Dedifferentiated amniotic fluid mesenchymal stem cell (primary cell): ENCODE measurements around the gene GUCA2B.

Experiments
- DNase-seq: peaks from one replicate; pipeline ENCODE4 v3.0.0-alpha.2; 2016; ENCODE audit errors: extremely low spot score

The GUCA2B gene

GRCh38 chr1:42152907-42153600, at the start of gene GUCA2B:
GUCA2B (plus strand) TSS chr1:42153410; CDS start chr1:42153451, 41 bp downstream.
- DNase-seq: no peak

GRCh38 chr1:42105025-42105424, 48.2 kb upstream of the GUCA2B start:
- DNase-seq: no peak

- no peak for DNase-seq
Observed at GRCh38 chr1:42108309-42108708, 44.9 kb upstream of the GUCA2B start.

GRCh38 chr1:42109600-42109999, 43.6 kb upstream of the GUCA2B start:
- no peak for DNase-seq

GRCh38 chr1:42114229-42114628, 39.0 kb upstream of the GUCA2B start:
- DNase-seq: no peak

- DNase-seq: no peak
Observed at GRCh38 chr1:42117214-42117613, 36.0 kb upstream of the GUCA2B start.

- DNase-seq: no peak
Observed at GRCh38 chr1:42118125-42118524, 35.1 kb upstream of the GUCA2B start.

- no peak for DNase-seq
Observed at GRCh38 chr1:42122408-42122807, 30.8 kb upstream of the GUCA2B start.

GRCh38 chr1:42125552-42125951, 27.7 kb upstream of the GUCA2B start:
- no peak for DNase-seq

- DNase-seq: no peak
Observed at GRCh38 chr1:42127767-42128166, 25.4 kb upstream of the GUCA2B start.

GRCh38 chr1:42128499-42128898, 24.7 kb upstream of the GUCA2B start:
- DNase-seq: no peak

- DNase-seq: no peak
Observed at GRCh38 chr1:42128964-42129363, 24.2 kb upstream of the GUCA2B start.

- DNase-seq: no peak
Observed at GRCh38 chr1:42130061-42130660, 23.0 kb upstream of the GUCA2B start.

GRCh38 chr1:42133390-42133789, 19.8 kb upstream of the GUCA2B start:
- no peak for DNase-seq

GRCh38 chr1:42133809-42134526, 19.2 kb upstream of the GUCA2B start:
- no peak for DNase-seq

- DNase-seq: no peak
Observed at GRCh38 chr1:42135426-42135825, 17.8 kb upstream of the GUCA2B start.

GRCh38 chr1:42136466-42136865, 16.7 kb upstream of the GUCA2B start:
- no peak for DNase-seq

- DNase-seq: no peak
Observed at GRCh38 chr1:42137766-42138165, 15.4 kb upstream of the GUCA2B start.

GRCh38 chr1:42138586-42138985, 14.6 kb upstream of the GUCA2B start:
- no peak for DNase-seq

GRCh38 chr1:42139444-42139843, 13.8 kb upstream of the GUCA2B start:
- DNase-seq: no peak

- no peak for DNase-seq
Observed at GRCh38 chr1:42140191-42140590, 13.0 kb upstream of the GUCA2B start.

GRCh38 chr1:42141978-42142377, 11.2 kb upstream of the GUCA2B start:
- DNase-seq: no peak
